DOHH2 (cell line): ENCODE results near the gene PCSK1N.

Source experiments
- H3F3A ChIP-seq: fragments of 200-600 bp; sonication (generic), shearing (Covaris generic); 2 replicates; pipeline ENCODE4 v1.6.0; 2016; ENCODE audit warnings: antibody characterized with exemption, mild to moderate bottlenecking; ENCODE audit not compliant: control insufficient read depth, insufficient read depth
- H3K27ac ChIP-seq: fragments of 200-600 bp; sonication (generic); 2 replicates; pipeline ENCODE4 v1.5.1; 2014; ENCODE audit warnings: low read depth, mild to moderate bottlenecking, low read length, moderate library complexity
- H3K27me3 ChIP-seq: fragments of 200-600 bp; sonication (generic); 2 replicates; pipeline ENCODE4 v1.6.1; 2014; ENCODE audit warnings: mild to moderate bottlenecking, low read length, mixed read lengths; ENCODE audit not compliant: control insufficient read depth
- H3K36me3 ChIP-seq: fragments of 200-600 bp; sonication (generic); 2 replicates; pipeline ENCODE4 v1.6.1; 2014; ENCODE audit warnings: mild to moderate bottlenecking, low read length, moderate library complexity, mixed read lengths; ENCODE audit not compliant: control insufficient read depth
- H3K4me1 ChIP-seq: fragments of 200-600 bp; sonication (generic); 2 replicates; pipeline ENCODE4 v1.6.1; 2014; ENCODE audit warnings: mild to moderate bottlenecking, low read length, mixed read lengths; ENCODE audit not compliant: control insufficient read depth
- H3K4me2 ChIP-seq: fragments of 200-600 bp; sonication (generic); 2 replicates; pipeline ENCODE4 v1.6.0; 2014; ENCODE audit warnings: mild to moderate bottlenecking, low read length, moderate library complexity
- H3K4me3 ChIP-seq: fragments of 200-600 bp; sonication (generic); 2 replicates; pipeline ENCODE4 v1.5.1; 2014; ENCODE audit warnings: mild to moderate bottlenecking, low read length, mixed read lengths
- H3K79me2 ChIP-seq: fragments of 200-600 bp; sonication (generic); 2 replicates; pipeline ENCODE4 v1.6.1; 2014; ENCODE audit warnings: mild to moderate bottlenecking, low read length, mixed read lengths; ENCODE audit not compliant: control insufficient read depth
- H3K9me2 ChIP-seq: fragments of 200-600 bp; sonication (generic); replicated peaks from 2 replicates; pipeline ENCODE4 v1.6.1; 2014; ENCODE audit warnings: mild to moderate bottlenecking, low read length, mixed read lengths; ENCODE audit not compliant: control insufficient read depth
- H3K9me3 ChIP-seq: fragments of 200-600 bp; sonication (generic); 2 replicates; pipeline ENCODE4 v1.6.1; 2014; ENCODE audit warnings: antibody characterized with exemption, low read length, mixed read lengths; ENCODE audit not compliant: control insufficient read depth, insufficient read depth
- H4K20me1 ChIP-seq: fragments of 200-600 bp; sonication (generic); 2 replicates; pipeline ENCODE4 v1.6.0; 2014; ENCODE audit warnings: low read depth, mild to moderate bottlenecking, antibody characterized with exemption, low read length, moderate library complexity; ENCODE audit not compliant: control insufficient read depth, insufficient read depth
- EZH2phosphoT487 ChIP-seq: fragments of 200-600 bp; sonication (generic); IDR thresholded peaks from 2 replicates; pipeline ENCODE4 v1.6.1; 2017; ENCODE audit warnings: borderline replicate concordance, mild to moderate bottlenecking, antibody characterized with exemption, low read length, moderate library complexity, mixed read lengths
- TF ChIP-seq, protein P1 (sequence below): fragments of 200-600 bp; sonication (generic); IDR thresholded peaks from one replicate; pipeline ENCODE4 v1.5.1; 2014; ENCODE audit warnings: antibody characterized with exemption, mild to moderate bottlenecking, low read depth, low read length; ENCODE audit not compliant: poor library complexity, severe bottlenecking

The PCSK1N gene

DNA sequence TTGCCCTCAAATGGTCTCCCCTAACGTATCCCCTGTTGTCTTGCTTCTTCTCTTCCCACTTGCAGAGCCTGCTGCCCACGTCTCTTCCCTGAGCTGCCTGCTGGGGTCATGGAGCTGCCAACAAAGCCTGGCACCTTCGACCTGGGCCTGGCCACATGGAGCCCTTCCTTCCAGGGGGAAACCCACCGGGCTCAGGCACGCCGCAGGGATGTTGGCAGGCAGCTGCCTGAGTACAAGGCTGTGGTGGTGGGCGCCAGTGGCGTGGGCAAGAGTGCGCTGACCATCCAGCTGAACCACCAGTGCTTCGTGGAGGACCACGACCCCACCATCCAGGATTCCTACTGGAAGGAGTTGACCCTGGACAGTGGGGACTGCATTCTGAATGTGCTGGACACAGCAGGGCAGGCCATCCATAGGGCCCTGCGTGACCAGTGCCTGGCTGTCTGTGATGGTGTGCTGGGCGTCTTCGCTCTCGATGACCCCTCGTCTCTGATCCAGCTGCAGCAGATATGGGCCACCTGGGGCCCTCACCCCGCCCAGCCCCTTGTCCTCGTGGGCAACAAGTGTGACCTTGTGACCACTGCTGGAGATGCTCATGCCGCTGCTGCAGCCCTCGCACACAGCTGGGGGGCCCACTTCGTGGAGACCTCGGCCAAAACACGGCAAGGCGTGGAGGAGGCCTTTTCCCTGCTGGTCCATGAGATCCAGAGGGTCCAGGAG, 6.2 kb downstream of the PCSK1N start:
- Histone ChIP-seq H3K9me3 (no peaks in the 10 kb centered on the region), H3K36me3 (no peaks in the 10 kb centered on the region), H3K79me2 (no peaks in the 10 kb centered on the region), H4K20me1 (no peaks in the 10 kb centered on the region), H3K27me3 (no peaks in the 10 kb centered on the region), H3K4me1 (no peaks in the 10 kb centered on the region), H3K27ac (no peak overlapping the region), H3K9me2 (no peaks in the 10 kb centered on the region), H3F3A (no peaks in the 10 kb centered on the region), H3K4me3 (no peak overlapping the region), H3K4me2 (no peak overlapping the region)
- TF ChIP-seq, protein P1, sequence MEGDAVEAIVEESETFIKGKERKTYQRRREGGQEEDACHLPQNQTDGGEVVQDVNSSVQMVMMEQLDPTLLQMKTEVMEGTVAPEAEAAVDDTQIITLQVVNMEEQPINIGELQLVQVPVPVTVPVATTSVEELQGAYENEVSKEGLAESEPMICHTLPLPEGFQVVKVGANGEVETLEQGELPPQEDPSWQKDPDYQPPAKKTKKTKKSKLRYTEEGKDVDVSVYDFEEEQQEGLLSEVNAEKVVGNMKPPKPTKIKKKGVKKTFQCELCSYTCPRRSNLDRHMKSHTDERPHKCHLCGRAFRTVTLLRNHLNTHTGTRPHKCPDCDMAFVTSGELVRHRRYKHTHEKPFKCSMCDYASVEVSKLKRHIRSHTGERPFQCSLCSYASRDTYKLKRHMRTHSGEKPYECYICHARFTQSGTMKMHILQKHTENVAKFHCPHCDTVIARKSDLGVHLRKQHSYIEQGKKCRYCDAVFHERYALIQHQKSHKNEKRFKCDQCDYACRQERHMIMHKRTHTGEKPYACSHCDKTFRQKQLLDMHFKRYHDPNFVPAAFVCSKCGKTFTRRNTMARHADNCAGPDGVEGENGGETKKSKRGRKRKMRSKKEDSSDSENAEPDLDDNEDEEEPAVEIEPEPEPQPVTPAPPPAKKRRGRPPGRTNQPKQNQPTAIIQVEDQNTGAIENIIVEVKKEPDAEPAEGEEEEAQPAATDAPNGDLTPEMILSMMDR, result no peak
- TF ChIP-seq EZH2phosphoT487, result no peak

DNA sequence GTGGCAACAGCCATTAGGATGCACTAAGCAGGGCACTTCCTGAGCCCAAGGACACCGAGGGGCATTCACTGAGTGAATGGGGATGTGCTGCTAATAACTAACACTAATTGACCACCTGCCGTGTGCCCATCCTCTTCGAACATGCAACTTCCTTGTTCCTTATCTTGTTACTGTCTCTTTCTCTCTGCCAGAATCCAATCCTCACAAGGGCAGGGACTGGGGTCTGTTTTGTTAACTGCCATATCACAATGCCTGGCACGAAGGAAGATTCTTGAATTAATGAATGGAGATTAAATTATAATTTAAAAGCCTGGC, 7.8 kb downstream of the PCSK1N start:
- TF ChIP-seq, protein P1, result no peak
- TF ChIP-seq EZH2phosphoT487, result no peak
- H3K4me2 ChIP-seq, result no peak overlapping the region
- no peaks in the 10 kb centered on the region for H3K9me3 ChIP-seq
- H3K36me3 ChIP-seq, result no peaks in the 10 kb centered on the region
- no peaks in the 10 kb centered on the region for H4K20me1 ChIP-seq
- no peaks in the 10 kb centered on the region for H3F3A ChIP-seq
- no peaks in the 10 kb centered on the region for H3K4me1 ChIP-seq
- H3K9me2 ChIP-seq, result no peaks in the 10 kb centered on the region
- H3K4me3 ChIP-seq, result no peak overlapping the region
- H3K27ac ChIP-seq, result no peak overlapping the region
- H3K79me2 ChIP-seq, result no peaks in the 10 kb centered on the region
- no peaks in the 10 kb centered on the region for H3K27me3 ChIP-seq

DNA sequence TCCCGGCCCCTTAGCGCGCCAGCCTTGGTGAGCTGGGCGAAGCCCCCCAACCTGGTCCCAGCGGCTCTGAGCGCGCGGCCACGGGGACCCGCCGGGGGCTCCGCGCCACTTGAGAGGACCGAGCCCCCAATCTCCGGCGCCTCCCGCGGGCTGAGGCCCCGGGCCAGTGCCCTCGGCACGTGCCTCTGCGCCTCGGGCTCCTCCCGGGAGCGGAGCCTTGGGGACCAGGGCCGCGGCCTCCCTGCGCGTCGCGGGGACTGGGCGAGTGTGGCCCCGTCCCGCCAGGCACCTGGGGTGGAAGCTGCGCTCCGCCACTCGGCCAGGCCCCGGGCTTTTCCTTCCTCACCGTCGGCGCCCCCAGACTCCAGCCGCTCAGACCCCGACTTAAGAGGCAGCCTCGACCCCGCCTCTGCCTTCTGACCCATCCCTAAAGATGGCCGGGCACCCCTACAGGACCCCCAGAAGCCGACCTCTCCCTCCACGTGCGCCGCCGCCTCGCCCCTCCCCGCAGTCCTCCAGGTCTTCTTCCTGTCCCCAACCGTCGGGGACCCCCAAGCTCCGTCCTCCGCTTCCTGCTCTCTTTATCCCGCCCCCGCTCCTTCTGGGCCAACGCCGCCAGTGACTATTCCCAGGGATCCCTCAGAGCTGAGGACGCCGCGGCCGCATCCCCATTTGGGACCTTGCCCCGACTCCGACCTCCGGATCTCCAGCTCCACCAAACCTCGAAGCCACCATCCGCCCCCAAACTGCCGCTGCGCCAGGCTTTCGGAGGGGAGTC, 8.3 kb downstream of the PCSK1N start:
- Histone ChIP-seq H3K4me1 (no peaks in the 10 kb centered on the region), H3K36me3 (no peaks in the 10 kb centered on the region), H3F3A (no peaks in the 10 kb centered on the region), H3K9me3 (no peaks in the 10 kb centered on the region), H3K27me3 (no peaks in the 10 kb centered on the region), H3K79me2 (no peaks in the 10 kb centered on the region), H3K9me2 (no peaks in the 10 kb centered on the region), H3K4me3 (no peak overlapping the region), H3K4me2 (no peak overlapping the region), H4K20me1 (no peaks in the 10 kb centered on the region), H3K27ac (no peak overlapping the region)
- TF ChIP-seq, protein P1, result no peak
- TF ChIP-seq EZH2phosphoT487, result no peak
